CD4-positive, alpha-beta T cell (primary cell): ENCODE results near the gene PKP4. TPM values are rescaled to one million over a fixed set of nuclear protein-coding genes. Genes with fewer than 3 reads are reported as not detected.

Experiments
- ATAC-seq: fragments of 200-7000 bp; cut with Tn5 transposase; one replicate; pipeline ENCODE4 v1.10.0; 2022; ENCODE audit warnings: mild to moderate bottlenecking; ENCODE audit not compliant: poor library complexity
- CTCF ChIA-PET: fragments of 350-600 bp; sonication (Branson Sonifier 250); formaldehyde crosslinking; loops from one replicate; lab custom pipeline; 2021; ENCODE audit warnings: antibody characterized with exemption, inconsistent platforms; lab: Charles Lee
- POLR2A ChIA-PET: fragments of 350-600 bp; sonication (Branson Sonifier 250); formaldehyde crosslinking; loops from one replicate; lab custom pipeline; 2021; ENCODE audit warnings: antibody characterized with exemption, inconsistent platforms; lab: Charles Lee
- DNase-seq, 14 experiments: peaks; one replicate each; pipeline ENCODE4 v3.0.0-alpha.2; 2013 to 2020; ENCODE audit warnings: mixed read lengths in 2 of 14
- H3K27ac ChIP-seq, 2 donors: one replicate each; pipeline versions ENCODE4 v1.5.1 to v1.7.0; 2013; ENCODE audit warnings: low read length in 2 of 2, low read depth in 1 of 2, mild to moderate bottlenecking in 1 of 2
- H3K27me3 ChIP-seq, 2 experiments: 1 replicate in 1 of 2; 2 replicates in 1 of 2; pipeline versions ENCODE4 v1.6.1 to v1.7.0; 2013; ENCODE audit warnings: low read length in 2 of 2, control low read depth in 1 of 2, mild to moderate bottlenecking in 1 of 2, moderate library complexity in 1 of 2; ENCODE audit not compliant: insufficient read depth in 2 of 2, control insufficient read depth in 1 of 2
- H3K36me3 ChIP-seq: one replicate; pipeline ENCODE4 v1.6.1; 2013; ENCODE audit warnings: low read length, control low read depth; ENCODE audit not compliant: insufficient read depth
- H3K4me1 ChIP-seq: one replicate; pipeline ENCODE4 v1.6.1; 2013; ENCODE audit warnings: low read length, control low read depth; ENCODE audit not compliant: insufficient read depth
- H3K4me3 ChIP-seq: one replicate; pipeline ENCODE4 v1.5.1; 2013; ENCODE audit warnings: mild to moderate bottlenecking, low read length, moderate library complexity
- H3K9me3 ChIP-seq, 2 experiments: 1 replicate in 1 of 2; 2 replicates in 1 of 2; pipeline versions ENCODE4 v1.6.1 to v1.7.0; 2013; ENCODE audit warnings: low read length in 2 of 2, mild to moderate bottlenecking in 2 of 2, control low read depth in 1 of 2, moderate library complexity in 1 of 2; ENCODE audit not compliant: control insufficient read depth in 1 of 2, insufficient read depth in 1 of 2
- H3K27ac Mint-ChIP-seq: one replicate; pipeline ENCODE4 v1.8.0; 2020; ENCODE audit warnings: mixed read lengths
- H3K27me3 Mint-ChIP-seq: one replicate; pipeline ENCODE4 v1.8.0; 2021; ENCODE audit warnings: mixed read lengths
- H3K36me3 Mint-ChIP-seq: one replicate; pipeline ENCODE4 v1.8.0; 2021; ENCODE audit warnings: low read depth, mixed read lengths
- H3K4me1 Mint-ChIP-seq: one replicate; pipeline ENCODE4 v1.8.0; 2021; ENCODE audit warnings: low read depth, mixed read lengths
- H3K4me3 Mint-ChIP-seq: one replicate; pipeline ENCODE4 v1.8.0; 2020; ENCODE audit warnings: mild to moderate bottlenecking, mixed read lengths
- H3K9me3 Mint-ChIP-seq: one replicate; pipeline ENCODE4 v1.8.0; 2020; ENCODE audit warnings: mixed read lengths
- intact Hi-C, 2 experiments: fragments of 100-400 bp; cut with DNase I in 1 of 2; cut with micrococcal nuclease in 1 of 2; formaldehyde crosslinking; loops; one replicate each; pipeline versions ENCODE4 v1.15.1 to v1.9.0; 2023 to 2025; cut with DNase I, micrococcal nuclease
- total RNA-seq, 174 experiments: library from RNA in 2 of 174; stranded (reverse) in 2 of 174; gene quantifications; one replicate each; pipeline ENCODE4 v1.2.3 and lab custom pipeline; 2021 to 2026
- TF ChIP-seq, protein P1 (sequence below): fragments of 200-600 bp; IDR thresholded peaks from one replicate; pipeline ENCODE4 v1.8.0; 2022; ENCODE audit warnings: antibody characterized with exemption, mild to moderate bottlenecking

Gene PKP4
- total RNA-seq, 2 experiments from 2014 or later, result 10.8 to 14.6 TPM

DNA sequence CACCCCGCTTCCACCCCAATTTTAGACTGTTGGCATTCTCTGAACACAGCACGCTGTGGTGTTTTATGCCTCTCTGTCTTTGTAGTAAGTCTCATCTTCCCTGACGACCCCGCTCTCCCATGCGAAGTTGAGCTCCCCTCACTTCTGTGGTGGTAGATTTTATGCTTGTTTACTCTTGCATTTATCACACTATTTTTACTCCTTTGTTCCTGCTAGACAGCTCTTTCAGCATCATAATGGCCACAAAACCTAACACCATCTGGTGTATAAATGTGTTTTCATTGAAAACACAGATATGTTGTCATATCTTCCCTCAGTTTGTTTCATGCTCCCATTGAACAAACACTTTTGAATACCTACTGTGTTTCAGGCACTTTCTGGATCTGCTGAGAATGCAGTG, 57.1 kb downstream of the PKP4 start:
- Histone ChIP-seq H3K27ac (no peak overlapping the region), H3K4me3 (no peak overlapping the region), H3K4me1 (no peaks in the 10 kb centered on the region), H3K36me3 (no peaks in the 10 kb centered on the region), H3K27me3 (no peaks in the 10 kb centered on the region), H3K9me3 (no peaks in the 10 kb centered on the region)
- no peak overlapping the region for H3K4me3 Mint-ChIP-seq
- ChIA-PET CTCF (no interaction called here), POLR2A (no interaction called here)
- no peak overlapping the region for H3K27ac Mint-ChIP-seq
- ATAC-seq (no peak), DNase-seq (no peak)
- no peaks in the 10 kb centered on the region for H3K27me3 Mint-ChIP-seq
- H3K36me3 Mint-ChIP-seq, result peaks cover 6% of the 10 kb centered on the region
- peaks cover 5% of the 10 kb centered on the region for H3K4me1 Mint-ChIP-seq
- TF ChIP-seq, protein P1, sequence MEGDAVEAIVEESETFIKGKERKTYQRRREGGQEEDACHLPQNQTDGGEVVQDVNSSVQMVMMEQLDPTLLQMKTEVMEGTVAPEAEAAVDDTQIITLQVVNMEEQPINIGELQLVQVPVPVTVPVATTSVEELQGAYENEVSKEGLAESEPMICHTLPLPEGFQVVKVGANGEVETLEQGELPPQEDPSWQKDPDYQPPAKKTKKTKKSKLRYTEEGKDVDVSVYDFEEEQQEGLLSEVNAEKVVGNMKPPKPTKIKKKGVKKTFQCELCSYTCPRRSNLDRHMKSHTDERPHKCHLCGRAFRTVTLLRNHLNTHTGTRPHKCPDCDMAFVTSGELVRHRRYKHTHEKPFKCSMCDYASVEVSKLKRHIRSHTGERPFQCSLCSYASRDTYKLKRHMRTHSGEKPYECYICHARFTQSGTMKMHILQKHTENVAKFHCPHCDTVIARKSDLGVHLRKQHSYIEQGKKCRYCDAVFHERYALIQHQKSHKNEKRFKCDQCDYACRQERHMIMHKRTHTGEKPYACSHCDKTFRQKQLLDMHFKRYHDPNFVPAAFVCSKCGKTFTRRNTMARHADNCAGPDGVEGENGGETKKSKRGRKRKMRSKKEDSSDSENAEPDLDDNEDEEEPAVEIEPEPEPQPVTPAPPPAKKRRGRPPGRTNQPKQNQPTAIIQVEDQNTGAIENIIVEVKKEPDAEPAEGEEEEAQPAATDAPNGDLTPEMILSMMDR, result no peak
- intact Hi-C loops, result no loop called here
- H3K9me3 Mint-ChIP-seq, result no peaks in the 10 kb centered on the region

DNA sequence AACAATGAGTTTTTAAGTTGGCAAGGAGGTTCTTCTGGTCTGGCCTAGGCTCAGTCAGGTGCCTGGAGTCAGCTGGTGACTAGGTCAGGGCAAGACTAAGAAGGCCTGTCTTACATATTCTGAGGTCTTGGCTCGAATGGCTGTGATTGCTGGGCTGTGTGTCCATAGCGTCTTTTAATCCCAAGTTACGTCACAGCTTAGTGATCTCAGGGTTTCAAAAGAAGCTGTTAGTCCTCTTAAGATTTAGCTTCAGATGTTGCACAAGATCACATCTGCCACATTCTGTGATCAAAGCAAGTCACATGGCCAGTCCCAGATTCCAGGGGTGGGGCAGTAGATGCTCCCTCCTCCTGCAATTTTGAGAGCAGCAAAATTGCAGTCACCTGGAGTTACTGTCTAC, 61.3 kb downstream of the PKP4 start:
- H3K9me3 Mint-ChIP-seq, result no peaks in the 10 kb centered on the region
- Histone ChIP-seq H3K27me3 (no peaks in the 10 kb centered on the region), H3K4me3 (no peak overlapping the region), H3K27ac (no peak overlapping the region), H3K9me3 (no peaks in the 10 kb centered on the region), H3K36me3 (no peaks in the 10 kb centered on the region), H3K4me1 (no peaks in the 10 kb centered on the region)
- no peaks in the 10 kb centered on the region for H3K4me1 Mint-ChIP-seq
- ATAC-seq, result no peak
- TF ChIP-seq, protein P1, result no peak
- no peak overlapping the region for H3K27ac Mint-ChIP-seq
- no peaks in the 10 kb centered on the region for H3K27me3 Mint-ChIP-seq
- no peak for DNase-seq
- CTCF ChIA-PET, result interaction anchor here (0.5 to 0.8 kb wide), 2 partner anchors 11 to 27 kb away, joined by 3 read pairs; no protein-coding TSS in a partner anchor
- no peak overlapping the region for H3K4me3 Mint-ChIP-seq
- H3K36me3 Mint-ChIP-seq, result peaks cover 17% of the 10 kb centered on the region
- intact Hi-C loops, result no loop called here
- POLR2A ChIA-PET, result no interaction called here

DNA sequence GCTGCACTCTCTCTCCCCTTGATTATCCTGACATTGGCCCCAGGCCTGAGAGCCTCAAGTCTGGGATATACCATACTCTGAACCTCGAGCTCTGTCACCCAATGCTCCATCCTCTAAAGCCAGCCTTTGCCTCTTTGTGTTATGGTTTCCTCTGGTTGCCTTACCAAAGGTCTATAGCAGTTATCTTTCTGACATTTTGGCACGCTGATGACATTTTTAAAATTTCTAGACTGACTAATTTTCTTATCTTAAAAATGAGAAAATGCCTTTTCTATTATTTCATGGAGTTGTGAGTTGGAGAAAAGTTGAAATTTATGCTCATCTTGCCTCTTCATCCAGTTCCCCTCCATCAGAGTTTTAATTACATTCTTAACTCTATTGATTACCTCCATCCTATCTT, 62.7 kb downstream of the PKP4 start:
- no peaks in the 10 kb centered on the region for H3K4me1 Mint-ChIP-seq
- H3K27me3 Mint-ChIP-seq, result no peaks in the 10 kb centered on the region
- no peak for DNase-seq
- no peaks in the 10 kb centered on the region for H3K27me3 ChIP-seq
- TF ChIP-seq, protein P1, result no peak
- H3K9me3 Mint-ChIP-seq, result no peaks in the 10 kb centered on the region
- intact Hi-C loops, result no loop called here
- no peak overlapping the region for H3K27ac Mint-ChIP-seq
- H3K4me1 ChIP-seq, result no peaks in the 10 kb centered on the region
- no peaks in the 10 kb centered on the region for H3K36me3 ChIP-seq
- no peak overlapping the region for H3K4me3 Mint-ChIP-seq
- no peak overlapping the region for H3K4me3 ChIP-seq
- no peak for ATAC-seq
- H3K27ac ChIP-seq, result no peak overlapping the region
- ChIA-PET CTCF (no interaction called here), POLR2A (no interaction called here)
- H3K36me3 Mint-ChIP-seq, result peaks cover 11% of the 10 kb centered on the region
- H3K9me3 ChIP-seq, result no peaks in the 10 kb centered on the region
